Measurements from ENCODE around the gene SLC45A1.

The SLC45A1 gene

DNA sequence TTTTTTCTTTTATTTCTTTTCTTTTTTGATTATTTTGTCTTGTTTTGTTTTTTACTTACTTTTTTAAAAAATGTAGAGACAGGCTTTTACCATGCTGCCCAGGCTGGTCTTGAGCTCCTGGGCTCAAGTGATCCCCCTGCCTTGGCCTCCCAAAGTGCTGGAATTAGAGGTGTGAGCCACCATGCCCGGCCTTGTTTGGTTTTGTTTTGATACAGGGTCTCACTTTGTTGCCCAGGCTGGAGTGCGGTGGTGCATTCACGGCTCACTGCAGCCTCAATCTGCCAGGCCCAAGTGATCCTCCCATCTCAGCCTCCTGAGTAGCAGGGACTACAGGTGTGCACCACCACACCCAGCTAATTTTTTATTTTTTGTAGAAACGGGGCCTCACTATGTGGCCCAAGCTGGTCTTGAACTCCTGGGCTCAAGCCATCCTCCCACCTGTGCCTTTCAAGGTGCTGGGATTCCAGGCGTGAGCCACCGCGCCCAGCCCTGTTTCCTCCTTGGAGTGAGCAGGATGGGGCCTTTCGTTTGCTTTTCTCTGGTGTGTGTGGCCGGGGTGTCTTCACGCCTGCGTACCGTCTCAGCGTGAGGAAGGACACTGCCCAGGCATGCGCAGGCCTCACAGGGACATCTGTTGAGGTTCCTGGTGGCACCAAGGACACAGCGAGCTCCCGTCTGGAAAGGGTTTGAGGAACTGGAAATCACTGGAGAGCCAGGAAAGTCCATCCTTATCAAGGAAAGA is 15.5 kb downstream of the SLC45A1 start:
- in situ Hi-C loops (cut with HindIII; ENCODE audit: low sequenced_read_pairs): no loop called here

DNA sequence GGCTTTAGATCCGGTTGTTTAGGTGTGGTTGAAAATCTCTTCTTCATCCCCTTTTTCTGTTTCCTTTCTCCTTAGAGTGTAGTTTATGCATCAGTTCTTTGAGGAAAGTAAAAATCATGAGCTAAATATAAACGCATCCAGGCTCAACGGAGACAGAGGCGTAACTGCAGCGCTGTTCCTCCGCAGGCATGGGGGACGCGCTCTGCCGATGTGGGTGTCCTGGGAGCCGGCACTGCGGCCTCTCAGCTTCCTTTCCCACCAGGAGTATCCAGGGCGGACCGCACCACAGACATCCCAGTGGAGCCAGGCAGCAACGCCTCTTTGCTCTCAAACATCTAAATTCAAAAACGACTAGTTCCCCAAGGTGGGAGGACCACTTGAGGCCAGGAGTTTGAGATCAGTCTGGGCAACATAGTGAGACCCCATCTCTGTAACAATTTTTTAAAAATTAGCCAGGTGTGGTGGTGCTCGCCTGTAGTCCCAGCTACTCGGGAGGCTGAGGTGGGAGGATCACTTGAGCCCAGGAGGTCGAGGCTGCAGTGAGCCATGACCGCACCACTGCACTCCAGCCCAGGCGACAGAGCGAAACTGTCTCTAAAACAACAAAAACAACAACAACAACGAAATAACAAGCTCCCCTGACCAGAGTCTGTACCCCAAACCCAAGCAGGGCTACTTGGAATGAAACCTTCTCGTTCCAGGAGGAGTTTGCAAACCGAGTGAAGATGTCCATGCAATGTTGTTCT is 16.4 kb downstream of the SLC45A1 start:
- in situ Hi-C loops (cut with HindIII; ENCODE audit: low sequenced_read_pairs): no loop called here

DNA sequence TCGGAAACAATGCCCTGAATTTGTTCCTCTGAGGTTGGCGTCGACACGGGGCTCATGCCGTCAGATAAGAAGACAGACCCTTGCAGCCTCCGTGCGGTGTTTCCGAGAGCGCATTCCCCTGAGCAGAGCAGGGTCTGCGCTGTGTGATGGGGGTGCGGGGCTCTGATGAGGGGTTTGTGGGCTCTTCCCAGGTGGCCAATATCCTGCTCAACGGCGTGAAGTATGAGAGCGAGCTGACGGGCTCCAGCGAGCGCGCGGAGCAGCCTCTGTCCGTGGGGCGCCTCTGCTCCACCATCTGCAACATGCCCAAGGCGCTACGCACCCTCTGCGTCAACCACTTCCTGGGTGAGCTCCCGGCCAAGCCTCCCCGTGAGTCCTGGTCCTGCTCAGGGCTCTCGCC is 17.3 kb downstream of the SLC45A1 start:
- in situ Hi-C loops (cut with HindIII; ENCODE audit: low sequenced_read_pairs): no loop called here

DNA sequence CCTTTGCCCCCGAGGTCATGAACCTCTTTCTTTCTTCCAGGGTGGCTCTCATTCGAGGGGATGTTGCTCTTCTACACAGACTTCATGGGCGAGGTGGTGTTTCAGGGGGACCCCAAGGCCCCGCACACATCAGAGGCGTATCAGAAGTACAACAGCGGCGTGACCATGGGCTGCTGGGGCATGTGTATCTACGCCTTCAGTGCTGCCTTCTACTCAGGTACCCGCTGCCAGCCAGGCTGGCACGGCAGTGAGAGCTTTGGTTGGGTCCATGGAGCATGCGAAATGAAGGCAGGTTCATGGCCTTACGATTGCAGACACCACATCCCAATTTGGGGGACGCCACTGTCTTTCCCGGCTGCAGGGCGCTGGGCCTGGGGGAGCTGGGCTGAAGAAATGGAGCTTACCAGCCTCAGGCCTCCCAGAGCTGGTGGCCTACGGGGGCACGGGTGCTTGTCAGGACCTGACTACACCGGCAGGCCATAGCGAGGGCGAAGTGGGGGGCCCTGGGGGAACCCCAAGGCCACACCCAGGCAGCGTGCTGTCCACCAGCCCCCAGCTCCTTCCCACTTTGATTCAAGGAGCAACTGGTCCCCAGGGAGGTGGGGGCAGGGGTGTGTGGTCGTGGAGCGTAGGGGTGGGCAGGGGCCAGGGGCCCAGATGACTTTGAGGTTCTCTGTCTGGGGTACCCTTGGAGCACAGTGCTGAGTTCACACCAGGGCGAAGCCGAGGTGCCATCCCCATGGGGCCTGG is 20.0 kb downstream of the SLC45A1 start:
- in situ Hi-C loops (cut with HindIII; ENCODE audit: low sequenced_read_pairs): no loop called here

DNA sequence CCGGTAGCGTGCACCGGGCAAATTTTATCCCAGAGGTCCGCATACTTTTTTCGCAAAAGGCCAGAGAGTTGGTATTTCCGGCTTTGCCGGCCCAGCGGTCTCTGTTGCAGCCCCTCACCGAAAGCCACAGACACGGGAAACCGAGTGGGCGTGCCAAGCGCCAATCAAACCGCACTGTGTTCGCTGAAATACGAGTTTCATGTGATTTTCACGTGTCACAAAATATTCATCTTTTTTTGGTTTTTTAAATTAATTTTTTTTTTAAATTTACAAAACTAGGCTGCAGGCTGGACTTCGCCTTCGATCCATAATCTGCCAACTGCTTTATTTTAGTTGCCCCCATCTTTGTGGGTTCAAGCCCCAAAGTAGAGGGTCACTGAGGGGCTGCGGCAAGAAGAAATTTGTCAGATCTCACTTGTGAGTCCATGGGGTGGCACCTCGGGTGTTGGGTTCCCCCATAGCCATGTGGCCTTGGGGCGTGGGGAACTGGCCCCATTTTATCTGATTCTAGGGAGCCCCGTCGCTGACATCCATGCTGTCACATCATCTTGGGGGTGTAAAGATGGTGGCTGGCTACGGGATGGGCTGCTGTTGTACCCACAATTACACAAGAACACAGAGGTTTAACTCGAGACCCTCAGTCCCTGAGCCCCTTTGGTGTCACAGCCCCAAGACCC is 20.8 kb downstream of the SLC45A1 start:
- in situ Hi-C loops (cut with HindIII; ENCODE audit: low sequenced_read_pairs): no loop called here

DNA sequence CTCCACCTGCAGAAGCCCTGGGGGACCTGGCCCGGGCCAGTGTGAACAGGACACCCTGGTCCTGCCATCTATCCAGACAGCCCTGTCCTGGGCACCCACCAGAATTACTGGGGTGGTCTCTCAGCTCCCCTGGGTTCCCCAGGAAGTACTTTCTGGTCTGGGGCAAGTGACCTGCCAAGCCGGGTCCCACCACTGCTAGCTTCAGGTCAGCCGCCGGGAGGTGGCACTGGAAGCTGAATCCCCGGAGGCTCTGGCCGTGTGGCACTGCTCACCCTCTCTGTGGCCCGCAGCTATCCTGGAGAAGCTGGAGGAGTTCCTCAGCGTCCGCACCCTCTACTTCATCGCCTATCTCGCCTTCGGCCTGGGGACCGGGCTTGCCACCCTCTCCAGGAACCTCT is 21.3 kb downstream of the SLC45A1 start:
- in situ Hi-C loops (cut with HindIII; ENCODE audit: low sequenced_read_pairs): no loop called here

DNA sequence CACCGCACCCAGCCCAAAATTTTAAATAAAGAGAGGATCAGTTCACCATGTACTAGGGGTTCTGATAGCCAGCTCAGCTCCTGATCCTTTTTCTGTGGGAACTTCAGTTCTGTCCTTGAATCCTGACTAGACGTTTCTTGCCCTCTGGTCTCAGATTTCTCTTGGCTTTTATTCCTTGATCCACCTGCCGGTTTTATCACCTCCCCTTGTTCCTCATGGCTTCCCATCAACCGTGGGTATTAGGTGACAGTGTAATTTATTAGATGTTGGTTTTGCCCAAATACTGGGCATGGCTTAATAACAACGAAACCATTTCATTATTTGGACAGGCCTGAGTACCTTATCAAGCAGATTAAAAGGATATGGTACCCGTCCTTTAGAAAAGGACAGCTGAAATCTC is 22.5 kb downstream of the SLC45A1 start:
- in situ Hi-C loops (cut with HindIII; ENCODE audit: low sequenced_read_pairs): no loop called here

DNA sequence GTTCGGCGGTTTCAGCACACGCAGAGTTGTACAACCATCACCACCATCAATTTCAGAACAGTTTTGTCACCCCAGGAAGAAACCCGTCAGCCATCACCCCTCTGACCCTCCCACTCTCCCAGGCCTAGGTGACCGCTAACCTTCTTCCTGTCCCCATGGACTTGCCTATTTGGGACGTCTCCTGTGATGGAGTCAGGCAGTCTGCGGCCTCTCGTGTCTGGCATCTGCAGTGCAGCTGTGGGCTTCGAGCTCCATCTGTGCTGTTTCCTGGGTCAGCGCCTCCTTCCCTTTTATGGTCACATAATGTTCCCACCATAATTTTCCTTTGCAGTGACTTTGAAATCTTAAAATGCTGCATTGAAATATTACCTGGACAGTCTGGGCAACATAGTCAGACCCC is 24.4 kb downstream of the SLC45A1 start:
- in situ Hi-C loops (cut with HindIII; ENCODE audit: low sequenced_read_pairs): no loop called here

DNA sequence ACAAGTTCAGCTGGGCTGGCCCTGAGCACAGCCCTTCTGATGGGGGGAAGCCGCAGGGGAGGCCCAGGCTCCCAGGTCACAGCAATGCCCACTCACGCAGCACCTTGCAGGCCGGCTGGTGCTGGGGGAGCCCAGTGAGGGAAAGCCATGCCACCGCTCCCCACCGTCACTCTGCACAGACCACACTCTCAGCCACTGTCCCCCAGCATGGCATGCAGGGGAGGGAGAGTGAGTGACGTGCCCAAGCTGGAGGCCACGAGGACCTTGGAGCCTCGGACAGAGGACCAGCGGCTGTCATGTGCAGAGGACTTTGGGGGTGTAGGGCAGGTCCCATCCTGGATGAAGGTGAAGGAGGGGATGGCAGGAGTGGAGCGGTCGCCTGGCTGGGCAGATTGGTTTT is 25.1 kb downstream of the SLC45A1 start:
- in situ Hi-C loops (cut with HindIII; ENCODE audit: low sequenced_read_pairs): no loop called here

DNA sequence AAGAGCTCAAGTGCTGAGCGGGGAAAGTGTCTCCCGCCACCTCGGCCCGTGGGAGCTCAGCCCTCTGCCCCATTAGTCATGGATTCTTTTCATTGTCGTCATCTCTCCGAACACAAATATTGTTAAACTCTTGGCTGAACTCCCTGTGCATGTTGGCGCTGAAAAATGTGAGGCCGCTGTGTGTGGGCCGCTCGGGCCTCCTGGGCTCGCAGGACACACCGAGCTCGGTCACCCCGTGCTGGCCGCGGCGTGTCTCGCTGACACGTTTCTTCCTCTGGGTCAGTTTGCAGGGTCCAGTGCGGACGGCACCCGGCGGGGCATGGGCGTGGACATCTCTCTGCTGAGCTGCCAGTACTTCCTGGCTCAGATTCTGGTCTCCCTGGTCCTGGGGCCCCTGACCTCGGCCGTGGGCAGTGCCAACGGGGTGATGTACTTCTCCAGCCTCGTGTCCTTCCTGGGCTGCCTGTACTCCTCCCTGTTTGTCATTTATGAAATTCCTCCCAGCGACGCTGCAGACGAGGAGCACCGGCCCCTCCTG is 25.6 kb downstream of the SLC45A1 start:
- in situ Hi-C loops (cut with HindIII; ENCODE audit: low sequenced_read_pairs): no loop called here

DNA sequence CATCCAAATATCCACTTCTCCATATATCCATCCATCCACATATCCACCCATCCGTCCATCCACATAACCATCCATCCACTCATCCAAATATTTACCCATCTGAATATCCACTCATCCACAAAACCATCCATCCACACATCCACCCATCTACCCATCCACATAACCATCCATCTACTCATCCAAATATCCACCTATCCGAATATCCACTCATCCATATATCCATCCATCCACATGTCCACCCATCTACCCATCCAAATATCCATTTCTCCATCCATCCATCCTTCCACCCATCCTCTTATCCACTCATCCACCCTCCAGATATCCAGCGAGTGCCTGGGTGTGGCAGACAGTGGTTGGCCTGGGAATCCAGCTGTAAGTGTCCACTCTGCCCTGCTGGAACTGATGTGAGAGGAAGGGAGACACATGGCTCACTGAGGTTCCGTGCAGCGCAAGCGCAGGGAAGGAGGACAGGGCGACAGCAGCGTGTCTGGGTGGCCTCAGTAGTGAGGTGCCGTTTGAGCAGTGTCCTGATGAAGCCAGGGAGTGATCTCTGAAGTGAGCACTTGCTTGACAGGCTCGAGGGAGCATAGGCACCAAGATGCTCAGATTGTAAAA is 27.1 kb downstream of the SLC45A1 start:
- in situ Hi-C loops (cut with HindIII; ENCODE audit: low sequenced_read_pairs): no loop called here

DNA sequence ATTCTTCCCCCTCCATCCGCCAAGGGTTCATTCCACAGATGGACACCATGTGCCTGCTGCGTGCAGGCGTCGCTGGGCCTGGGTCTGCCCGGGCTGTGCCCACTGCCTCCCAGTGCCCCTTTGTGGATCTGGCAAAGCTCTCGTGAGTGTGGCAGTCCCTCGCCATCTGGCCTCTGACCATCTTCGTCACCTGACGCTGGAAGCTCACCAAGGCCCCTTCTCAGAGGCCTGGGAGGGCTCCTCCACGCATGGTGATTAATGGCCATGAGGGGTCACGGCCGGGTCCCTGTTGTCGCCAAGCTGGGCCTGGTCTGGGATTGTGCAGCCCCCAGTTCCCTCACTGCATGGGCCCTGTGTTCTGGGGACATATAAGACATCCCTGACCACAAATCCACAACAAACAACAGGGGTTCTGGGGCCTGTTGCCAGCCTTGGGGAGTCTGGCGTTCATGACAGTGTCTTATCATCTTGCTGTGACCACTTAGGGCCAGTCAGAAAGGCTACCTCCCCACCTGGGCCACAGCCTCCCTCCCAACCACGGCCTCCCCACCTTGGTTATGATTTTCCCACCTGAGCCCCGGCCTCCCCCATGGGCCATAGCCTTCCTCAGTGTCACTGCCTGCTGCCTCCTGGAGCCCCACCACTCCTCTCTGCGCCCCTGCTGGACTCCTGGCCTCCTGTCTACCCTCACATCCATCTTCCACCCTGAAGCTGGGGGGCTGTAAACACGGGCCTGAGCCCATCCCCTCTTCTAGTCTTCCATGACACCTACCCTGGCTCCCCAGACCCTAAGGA is 27.9 kb downstream of the SLC45A1 start:
- in situ Hi-C loops (cut with HindIII; ENCODE audit: low sequenced_read_pairs): no loop called here

DNA sequence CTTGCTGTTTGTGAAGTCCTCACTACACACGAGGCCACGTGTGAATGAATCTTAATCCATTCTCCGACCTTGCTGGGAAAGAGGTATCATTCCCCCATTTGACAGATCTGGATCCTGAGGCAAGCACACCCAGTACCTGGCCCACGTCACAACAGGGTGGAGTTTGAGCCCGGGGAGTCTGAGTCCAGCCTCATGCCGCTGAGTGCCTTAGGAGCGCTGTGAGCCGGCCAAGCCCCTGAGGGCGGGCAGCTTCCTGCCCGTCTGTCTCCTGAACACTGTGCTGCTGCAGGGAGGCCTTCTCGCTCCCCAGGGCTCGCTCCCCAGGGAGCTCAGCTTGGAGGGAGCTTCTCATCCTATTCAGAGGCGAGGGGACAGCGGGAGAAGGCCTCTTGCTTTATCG is 29.7 kb downstream of the SLC45A1 start:
- in situ Hi-C loops (cut with HindIII; ENCODE audit: low sequenced_read_pairs): no loop called here

DNA sequence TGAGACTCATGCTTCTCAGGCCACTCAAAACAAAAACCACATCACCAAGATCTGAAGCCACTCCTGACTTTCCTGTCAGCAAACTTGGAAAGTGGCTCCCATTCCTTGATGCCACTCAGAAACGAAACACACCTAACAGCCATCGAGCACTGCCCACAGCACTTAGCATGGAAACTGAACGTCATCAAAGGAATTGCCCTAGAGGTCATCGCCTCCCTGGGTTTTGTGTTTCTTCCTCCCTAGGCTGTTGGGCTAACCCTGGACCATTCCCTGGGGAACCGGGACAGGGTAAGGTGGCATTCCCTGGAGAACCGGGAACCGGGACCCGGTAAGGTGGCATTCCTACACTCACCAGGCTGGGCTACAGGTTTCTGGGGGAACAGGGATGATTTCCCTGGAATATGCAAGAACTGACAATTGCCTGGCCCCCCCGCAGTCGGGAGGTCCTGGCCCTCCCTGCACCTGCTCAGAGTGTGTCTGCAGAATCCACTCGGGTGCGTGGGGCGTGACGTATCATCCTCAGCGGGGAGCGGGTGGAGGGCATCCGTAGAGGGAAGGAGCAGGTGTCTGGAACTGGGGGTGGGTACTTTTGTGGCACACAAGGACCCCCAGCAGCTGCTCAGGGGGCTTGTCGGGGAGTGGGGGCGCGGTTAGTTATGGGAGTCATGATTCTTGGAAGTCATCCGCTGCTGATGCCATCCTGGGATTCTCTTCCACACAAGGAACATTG is 30.3 kb downstream of the SLC45A1 start:
- in situ Hi-C loops (cut with HindIII; ENCODE audit: low sequenced_read_pairs): no loop called here

DNA sequence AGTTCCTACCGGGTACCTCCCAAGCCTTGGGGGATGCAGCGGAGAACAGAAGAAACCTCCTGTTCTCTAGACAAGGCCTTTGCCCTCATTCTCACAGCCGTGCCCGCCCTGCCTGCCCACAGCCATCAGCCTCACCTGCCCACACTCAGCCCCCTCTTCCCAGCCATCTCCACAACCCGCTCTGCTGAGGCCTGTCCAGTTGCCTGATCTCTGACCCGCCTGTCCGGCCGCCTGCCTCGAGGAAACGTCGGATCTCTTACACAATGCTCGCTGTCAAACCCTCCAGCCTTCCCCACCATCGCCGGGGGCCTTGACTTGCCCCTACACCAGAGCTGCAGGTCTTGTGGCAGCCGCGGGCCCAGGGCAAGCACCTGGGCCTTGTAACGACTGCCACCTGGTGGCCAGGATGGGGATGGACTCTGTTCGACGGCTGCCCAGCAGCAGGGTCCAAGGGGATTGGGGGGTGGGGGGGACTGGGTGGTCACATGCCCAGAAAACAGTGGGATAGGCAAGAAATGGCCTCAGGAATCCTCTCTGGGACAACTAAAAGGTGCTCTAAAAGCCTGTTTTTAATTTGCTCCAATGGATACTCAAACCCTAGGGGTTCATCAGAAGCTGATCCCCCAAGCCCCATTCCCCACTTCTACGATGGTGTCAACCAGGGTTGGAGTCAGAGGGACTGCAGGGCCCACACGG is 31.0 kb downstream of the SLC45A1 start:
- in situ Hi-C loops (cut with HindIII; ENCODE audit: low sequenced_read_pairs): no loop called here

DNA sequence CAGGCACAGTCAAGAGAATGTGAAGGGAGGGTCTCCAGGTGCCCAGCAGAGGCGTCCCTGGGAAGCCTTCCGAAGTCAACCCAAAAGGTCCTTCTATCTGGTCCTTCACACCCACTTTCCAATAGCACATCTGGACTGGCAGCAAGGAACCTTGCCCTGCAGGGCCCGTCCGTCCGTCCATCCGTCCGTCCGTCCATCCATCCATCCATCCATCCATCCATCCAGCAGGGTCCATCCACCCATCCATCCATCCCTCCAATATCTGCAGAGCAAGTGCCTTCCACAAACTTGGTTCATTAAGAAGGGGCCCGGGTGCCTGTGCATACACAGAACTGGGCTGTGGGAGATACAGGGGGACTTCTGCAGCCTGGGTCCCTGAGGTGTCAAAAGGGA is 31.6 kb downstream of the SLC45A1 start:
- in situ Hi-C loops (cut with HindIII; ENCODE audit: low sequenced_read_pairs): no loop called here

DNA sequence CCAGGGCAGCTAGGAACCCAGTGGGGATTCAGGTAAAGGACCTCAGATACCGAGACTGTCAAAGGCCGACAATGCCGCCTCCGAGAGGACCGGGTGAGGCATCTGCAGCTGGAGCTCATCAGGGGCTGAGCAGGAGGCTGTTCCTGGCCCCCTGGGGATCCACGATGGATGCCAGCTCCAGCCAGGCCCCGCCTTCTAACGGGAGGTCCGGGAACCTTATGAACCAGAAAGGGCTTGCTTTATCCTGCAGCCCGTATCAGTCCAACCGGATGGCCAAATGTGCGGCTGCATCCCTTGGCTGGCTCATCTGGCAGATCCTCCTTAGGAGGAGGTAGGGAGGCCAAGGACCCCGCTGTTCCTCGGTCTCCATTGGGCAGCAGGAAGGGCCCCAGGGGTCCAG is 32.0 kb downstream of the SLC45A1 start:
- in situ Hi-C loops (cut with HindIII; ENCODE audit: low sequenced_read_pairs): no loop called here

DNA sequence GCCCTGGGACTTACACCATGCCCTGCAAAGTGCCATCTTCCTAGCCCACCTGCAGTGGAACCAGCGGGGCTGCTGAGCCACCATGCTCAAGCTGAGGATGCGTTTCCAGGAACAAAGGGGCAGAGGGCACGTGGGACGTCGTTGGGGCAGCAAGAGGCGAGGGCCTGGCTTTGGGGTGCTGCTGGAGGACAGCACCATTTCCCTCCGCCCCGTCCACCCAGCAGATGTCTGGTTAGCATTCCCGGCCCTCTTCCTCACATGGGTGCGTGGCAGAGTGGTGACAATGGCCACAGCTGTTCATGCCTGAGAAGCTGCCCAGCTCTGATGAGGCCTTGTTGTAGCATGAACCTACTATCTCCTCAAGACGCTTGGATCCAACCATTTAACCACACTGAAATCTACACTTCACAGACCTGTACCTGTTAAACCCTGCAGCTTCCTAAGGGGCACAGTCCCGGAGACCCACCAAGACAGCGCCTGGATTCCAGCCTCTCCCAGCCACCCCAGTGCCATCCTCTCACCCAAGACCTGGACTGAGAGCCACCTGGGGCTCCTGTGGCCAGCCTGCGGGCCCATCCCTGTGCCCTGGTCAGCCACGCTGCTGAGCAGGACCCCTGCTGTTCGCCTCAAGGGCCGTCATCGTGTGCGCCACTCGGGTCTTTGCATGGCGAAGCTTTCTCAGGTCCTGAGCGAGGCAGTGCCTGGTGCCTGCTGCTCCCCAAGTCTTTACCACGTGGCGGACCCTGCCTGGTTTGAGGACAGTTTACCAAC is 33.2 kb downstream of the SLC45A1 start:
- in situ Hi-C loops (cut with HindIII; ENCODE audit: low sequenced_read_pairs): no loop called here
